Stomach (tissue), 9 donors: ENCODE data around the gene ZFP36. TPM values are rescaled to one million over a fixed set of nuclear protein-coding genes. Genes with fewer than 3 reads are reported as not detected.
A peak's percentile ranks its signal among the peaks of the same experiment; 100 is the strongest.
"Not testable (repeated sequence)": the region's sequence is repeated elsewhere in the genome, so short reads cannot be mapped to it uniquely, and the experiment has no call there.

Experiments
- DNase-seq, 2 donors: peaks; one replicate each; pipeline versions ENCODE4 v3.0.0 to v3.0.0-alpha.2; 2013 to 2019
- H3K27ac ChIP-seq, 5 donors: fragments of 200-600 bp in 4 of 5; sonication (generic) in 4 of 5; one replicate each; pipeline ENCODE4 v1.5.1; 2013 to 2019; ENCODE audit warnings: mild to moderate bottlenecking in 1 of 5, moderate library complexity in 1 of 5
- H3K27me3 ChIP-seq, 3 donors: fragments of 200-600 bp; sonication (generic); one replicate each; pipeline ENCODE4 v1.5.1; 2017 to 2019; ENCODE audit warnings: mixed run types in 1 of 3
- H3K36me3 ChIP-seq, 4 donors: fragments of 200-600 bp; sonication (generic); 1 replicate in 3 of 4; 2 replicates in 1 of 4; pipeline ENCODE4 v1.5.1; 2016 to 2019
- H3K4me1 ChIP-seq, 4 donors: fragments of 200-600 bp; sonication (generic); one replicate each; pipeline ENCODE4 v1.5.1; 2016 to 2019
- H3K4me3 ChIP-seq, 4 donors: fragments of 200-600 bp; sonication (generic) in 3 of 4; one replicate each; pipeline ENCODE4 v1.5.1; 2016 to 2019; ENCODE audit warnings: mild to moderate bottlenecking in 1 of 4
- H3K9me3 ChIP-seq, 4 donors: fragments of 200-600 bp; sonication (generic); one replicate each; pipeline ENCODE4 v1.5.1; 2016 to 2019
- CTCF ChIP-seq, 7 experiments: fragments of 450-650 bp in 4 of 7; fragments of 200-600 bp in 3 of 7; sonication (generic) in 3 of 7; IDR thresholded peaks; one replicate each; pipeline ENCODE4 v1.5.1; 2016 to 2019; ENCODE audit warnings: antibody characterized with exemption in 7 of 7, control low read depth in 2 of 7, mild to moderate bottlenecking in 1 of 7
- EP300 ChIP-seq: sonication (generic); formaldehyde crosslinking; IDR thresholded peaks from one replicate; pipeline ENCODE4 v1.6.1; 2017; ENCODE audit warnings: antibody characterized with exemption
- POLR2A ChIP-seq, 4 donors: fragments of 450-650 bp; IDR thresholded peaks; one replicate each; pipeline ENCODE4 v1.6.1; 2016; ENCODE audit warnings: antibody characterized with exemption in 4 of 4, control low read depth in 2 of 4, mild to moderate bottlenecking in 1 of 4, moderate library complexity in 1 of 4
- POLR2AphosphoS5 ChIP-seq, 3 donors: sonication (generic); formaldehyde crosslinking; IDR thresholded peaks; one replicate each; pipeline ENCODE4 v1.6.1; 2016; ENCODE audit warnings: antibody characterized with exemption in 3 of 3
- WGBS, 5 donors: extraction: QIAGEN DNeasy Blood & Tissue Kit in 3 of 5; methylation state at CpG; one replicate each; pipeline versions ENCODE4 v1.1.5 to v1.1.7; 2013 to 2018; 5-methylcytosine and 5-hydroxymethylcytosine counted together
- intact Hi-C: fragments of 100-400 bp; cut with DNase I; formaldehyde crosslinking; loops from one replicate; pipeline ENCODE4 v1.15.1; 2023; ENCODE audit warnings: low total_unique reads
- polyA plus RNA-seq, 3 donors: library from polyadenylated mRNA; stranded (reverse); fragments of 200-250 nt; gene quantifications; one replicate each; pipeline ENCODE4 v1.2.3, GENCODE V29; 2013
- total RNA-seq, 5 donors: library from RNA; depleted of rRNA; stranded (reverse); fragments of >200 nt; gene quantifications; one replicate each; pipeline versions ENCODE4 v1.1.0 to v1.2.3, GENCODE V29; 2014 to 2016
- donor health status: healthy with polysubstance abuse.
- donor health status: Bipolar disorder and iron deficiency.
- donor health status: healthy.

The ZFP36 gene
- total and polyA plus RNA-seq, 8 donors: 26.1 to 1,667 (median 175) TPM

GRCh38 chr19:39445196-39446111, 38.8 kb downstream of the ZFP36 start, which contains the start of gene SUPT5H:
Gene SUPT5H (plus strand): TSS chr19:39445582. CDS start chr19:39445891, 309 bp downstream.
- Histone ChIP-seq H3K9me3 (no peaks in the 10 kb centered on the region), H3K4me1 (peaks cover 21 to 62% (median 46%) of the 10 kb centered on the region in 4 donors), H3K27ac (peak within 1 kb of the TSS; percentile 78 to 96 (median 94)), H3K4me3 (peak within 1 kb of the TSS; percentile 68 to 97 (median 86)), H3K36me3 (peaks cover 0 to 22% (median 9%) of the 10 kb centered on the region in 4 donors), H3K27me3 (no peaks in the 10 kb centered on the region)
- peak; percentile 98 to 99 for DNase-seq
- WGBS, 5 donors: 0 to 1% (median 0%) methylated on average over 44 to 68 of the region's 68 CpGs
- TF ChIP-seq POLR2AphosphoS5 (IDR thresholded peaks at IDR 0.05) (peak; percentile 99), EP300 (no peak), CTCF (IDR thresholded peaks at IDR 0.05) (no peak), POLR2A (IDR thresholded peaks at IDR 0.05) (peak in 2 of 4 donors; percentile 81 to 96)
- intact Hi-C loops: no loop called here

- H3K36me3 ChIP-seq: peaks cover 0 to 23% (median 13%) of the 10 kb centered on the region in 4 donors
- TF ChIP-seq POLR2A (IDR thresholded peaks at IDR 0.05) (no peak), POLR2AphosphoS5 (IDR thresholded peaks at IDR 0.05) (no peak), CTCF (IDR thresholded peaks at IDR 0.05) (no peak), EP300 (no peak)
- H3K4me1 ChIP-seq: peaks cover 20 to 67% (median 47%) of the 10 kb centered on the region in 4 donors
- intact Hi-C loops: no loop called here
- peak overlapping the region; percentile 68 to 97 (median 86) for H3K4me3 ChIP-seq
- DNase-seq: no peak
- 75 to 83% (median 80%) methylated on average over 16 of the region's 16 CpGs for WGBS, 5 donors
- peak overlapping the region in 4 of 5 donors; percentile 88 to 96 (median 95) for H3K27ac ChIP-seq
- no peaks in the 10 kb centered on the region for H3K9me3 ChIP-seq
- H3K27me3 ChIP-seq: no peaks in the 10 kb centered on the region
These were observed 39.9 kb downstream of the ZFP36 start for GRCh38 chr19:39446365-39447084.

- TF ChIP-seq EP300: no peak
- TF ChIP-seq POLR2A (IDR thresholded peaks at IDR 0.05): no peak
- TF ChIP-seq CTCF (IDR thresholded peaks at IDR 0.05): no peak
- no peak for TF ChIP-seq POLR2AphosphoS5 (IDR thresholded peaks at IDR 0.05)
- intact Hi-C loops: no loop called here
- Histone ChIP-seq H3K36me3 (peaks cover 6 to 37% (median 29%) of the 10 kb centered on the region in 4 donors), H3K4me1 (peaks cover 20 to 77% (median 47%) of the 10 kb centered on the region in 4 donors), H3K27me3 (no peaks in the 10 kb centered on the region), H3K4me3 (peak overlapping the region in 1 of 4 donors; percentile 87), H3K9me3 (no peaks in the 10 kb centered on the region), H3K27ac (no peak overlapping the region)
- no peak for DNase-seq
- 66 to 77% (median 75%) methylated on average over 3 of the region's 3 CpGs for WGBS, 5 donors
These were observed 41.6 kb downstream of the ZFP36 start for GRCh38 chr19:39448271-39448670.

GRCh38 chr19:39449116-39449797, 42.6 kb downstream of the ZFP36 start:
- Histone ChIP-seq H3K4me1 (peaks cover 20 to 72% (median 45%) of the 10 kb centered on the region in 4 donors), H3K36me3 (peaks cover 14 to 47% (median 39%) of the 10 kb centered on the region in 4 donors), H3K27me3 (no peaks in the 10 kb centered on the region), H3K9me3 (no peaks in the 10 kb centered on the region), H3K27ac (no peak overlapping the region), H3K4me3 (no peak overlapping the region)
- intact Hi-C loops: no loop called here
- 69 to 79% (median 75%) methylated on average over 8 of the region's 8 CpGs for WGBS, 5 donors
- no peak for DNase-seq
- TF ChIP-seq EP300 (no peak), POLR2AphosphoS5 (IDR thresholded peaks at IDR 0.05) (no peak), POLR2A (IDR thresholded peaks at IDR 0.05) (no peak), CTCF (IDR thresholded peaks at IDR 0.05) (no peak)

GRCh38 chr19:39451257-39451656, 44.6 kb downstream of the ZFP36 start:
- Histone ChIP-seq H3K4me1 (peaks cover 16 to 62% (median 40%) of the 10 kb centered on the region in 4 donors), H3K36me3 (peaks cover 23 to 67% (median 57%) of the 10 kb centered on the region in 4 donors)
- H3K9me3 ChIP-seq, intact Hi-C loops, H3K4me3 ChIP-seq, DNase-seq, H3K27me3 ChIP-seq, H3K27ac ChIP-seq: not testable (repeated sequence)
- 95 to 97% (median 96%) methylated on average over 8 of the region's 8 CpGs for WGBS, 5 donors
